ENCODE data around the gene GPR25. TPM values are rescaled to one million over a fixed set of nuclear protein-coding genes. Genes with fewer than 3 reads are reported as not detected.

Gene GPR25
- total and polyA plus RNA-seq, 2 experiments from 2014 or later = 0.12 TPM; not detected in 1

- H3K4me3 ChIP-seq = no peak overlapping the region
- no peak for TF ChIP-seq CTCF (IDR thresholded peaks at IDR 0.05; ENCODE audit: low read depth, low read length)
Measured at GRCh38 chr1:200899451-200899915, 26.7 kb downstream of the GPR25 start.

GRCh38 chr1:200899954-200900867 lies 27.4 kb downstream of the GPR25 start:
- Histone ChIP-seq H3K4me1 (ENCODE audit: low read depth) (no peaks in the 10 kb centered on the region), H3K27ac (no peak overlapping the region), H3K4me3 (no peak overlapping the region), H3K36me3 (no peaks in the 10 kb centered on the region), H3K27me3 (no peaks in the 10 kb centered on the region), H3K9me3 (ENCODE audit: low read depth) (no peaks in the 10 kb centered on the region)
- DNase-seq (ENCODE audit: low read depth in 1 of 2, low spot score in 1 of 2) = no peak
- TF ChIP-seq CTCF (IDR thresholded peaks at IDR 0.05; ENCODE audit: low read depth, low read length) = no peak

More at GRCh38 chr1:200899451-200899915, 26.7 kb downstream of the GPR25 start:
- Histone ChIP-seq H3K9me3 (ENCODE audit: low read depth) (no peaks in the 10 kb centered on the region), H3K27ac (no peak overlapping the region), H3K4me1 (ENCODE audit: low read depth) (no peaks in the 10 kb centered on the region), H3K36me3 (no peaks in the 10 kb centered on the region), H3K27me3 (no peaks in the 10 kb centered on the region)
- DNase-seq (ENCODE audit: low read depth in 1 of 2, low spot score in 1 of 2) = no peak

GRCh38 chr1:200900877-200901276 lies 28.1 kb downstream of the GPR25 start:
- DNase-seq (ENCODE audit: low read depth in 1 of 2, low spot score in 1 of 2) = no peak
- Histone ChIP-seq H3K27me3 (no peaks in the 10 kb centered on the region), H3K9me3 (ENCODE audit: low read depth) (no peaks in the 10 kb centered on the region), H3K36me3 (no peaks in the 10 kb centered on the region), H3K4me3 (no peak overlapping the region), H3K4me1 (ENCODE audit: low read depth) (no peaks in the 10 kb centered on the region), H3K27ac (no peak overlapping the region)
- TF ChIP-seq CTCF (IDR thresholded peaks at IDR 0.05; ENCODE audit: low read depth, low read length) = no peak

- Histone ChIP-seq H3K36me3 (no peaks in the 10 kb centered on the region), H3K27ac (no peak overlapping the region)
Measured at GRCh38 chr1:200901350-200901749, 28.6 kb downstream of the GPR25 start.

GRCh38 chr1:200901796-200902444 lies 29.1 kb downstream of the GPR25 start:
- Histone ChIP-seq H3K9me3 (ENCODE audit: low read depth) (no peaks in the 10 kb centered on the region), H3K27ac (no peak overlapping the region), H3K4me3 (no peak overlapping the region), H3K36me3 (no peaks in the 10 kb centered on the region), H3K4me1 (ENCODE audit: low read depth) (no peaks in the 10 kb centered on the region), H3K27me3 (no peaks in the 10 kb centered on the region)
- peak in 1 of 2 donors; percentile 46 for DNase-seq (ENCODE audit: low read depth in 1 of 2, low spot score in 1 of 2)
- no peak for TF ChIP-seq CTCF (IDR thresholded peaks at IDR 0.05; ENCODE audit: low read depth, low read length)

More at GRCh38 chr1:200901350-200901749, 28.6 kb downstream of the GPR25 start:
- TF ChIP-seq CTCF (IDR thresholded peaks at IDR 0.05; ENCODE audit: low read depth, low read length) = no peak
- H3K27me3 ChIP-seq = no peaks in the 10 kb centered on the region
- H3K4me1 ChIP-seq (ENCODE audit: low read depth) = no peaks in the 10 kb centered on the region
- DNase-seq (ENCODE audit: low read depth in 1 of 2, low spot score in 1 of 2) = no peak
- H3K4me3 ChIP-seq = no peak overlapping the region
- H3K9me3 ChIP-seq (ENCODE audit: low read depth) = no peaks in the 10 kb centered on the region
